GM20431 (cell line): ENCODE data around the gene CD2AP.

ENCODE experiments used
- in situ Hi-C: fragments of 300-500 bp; cut with MseI, MboI; formaldehyde crosslinking; loops from one replicate; pipeline ENCODE4 v1.15.0; 2020; ENCODE audit warnings: low sequenced_read_pairs; ENCODE audit not compliant: unreplicated experiment

The CD2AP gene

DNA sequence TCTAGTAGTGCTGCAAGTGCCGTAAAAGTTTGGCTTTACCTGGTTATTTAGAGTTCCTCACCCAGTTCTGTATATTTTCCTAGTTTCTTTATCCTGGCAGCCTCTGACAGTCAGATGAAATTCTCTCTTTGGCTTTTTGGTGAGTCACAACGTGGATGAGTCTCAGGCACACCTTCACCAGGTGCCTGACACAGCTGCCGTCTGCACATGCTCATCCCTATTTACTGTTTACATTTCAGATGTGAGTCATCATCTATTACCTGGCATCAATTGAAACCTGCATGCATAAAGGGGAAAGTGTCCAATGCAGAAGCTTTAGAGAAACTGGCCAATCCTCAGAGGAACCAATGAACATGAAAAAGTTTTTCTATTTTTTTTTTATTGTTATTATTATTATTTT lies 187.5 kb downstream of the CD2AP start:
- in situ Hi-C loops, result no loop called here

DNA sequence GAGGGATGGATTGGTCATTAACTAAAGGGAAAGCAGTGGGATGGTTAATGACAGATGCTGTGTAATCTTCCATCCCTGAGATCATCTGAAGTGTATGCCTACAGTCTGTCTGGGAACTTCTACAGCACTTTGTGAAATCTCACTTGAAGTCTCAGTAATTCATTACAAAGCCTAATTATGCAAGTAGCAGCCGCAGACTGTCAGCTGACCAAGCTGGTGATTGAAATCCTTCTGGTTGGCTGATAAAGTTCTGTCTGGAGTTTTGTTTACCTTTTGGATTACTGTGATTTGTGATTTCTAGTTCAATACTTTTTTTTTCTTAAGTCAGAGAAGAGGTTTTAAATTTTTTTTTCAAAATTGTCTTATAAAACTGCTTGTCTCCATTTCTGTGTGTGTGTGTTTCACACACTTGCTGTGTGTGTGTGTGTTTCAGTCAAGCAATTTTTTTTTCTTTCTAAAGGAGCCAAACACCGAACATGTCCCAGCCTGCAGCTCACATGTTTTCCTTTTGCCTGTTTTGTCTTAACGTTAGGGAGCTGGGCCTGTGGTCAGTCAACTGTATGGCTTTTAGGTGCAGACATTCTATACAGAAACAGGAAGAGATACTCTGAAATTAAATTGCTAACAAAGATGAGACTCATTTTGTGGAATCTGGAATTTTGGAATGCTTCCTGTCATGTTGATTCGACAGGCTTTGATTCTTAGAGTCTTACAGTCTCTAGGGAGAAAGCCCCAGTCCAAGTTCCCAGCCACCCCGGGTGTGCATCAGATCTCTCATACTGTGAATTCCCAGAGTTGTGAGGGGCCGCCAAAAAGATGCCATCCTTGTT lies 192.3 kb downstream of the CD2AP start:
- in situ Hi-C loops, result no loop called here

DNA sequence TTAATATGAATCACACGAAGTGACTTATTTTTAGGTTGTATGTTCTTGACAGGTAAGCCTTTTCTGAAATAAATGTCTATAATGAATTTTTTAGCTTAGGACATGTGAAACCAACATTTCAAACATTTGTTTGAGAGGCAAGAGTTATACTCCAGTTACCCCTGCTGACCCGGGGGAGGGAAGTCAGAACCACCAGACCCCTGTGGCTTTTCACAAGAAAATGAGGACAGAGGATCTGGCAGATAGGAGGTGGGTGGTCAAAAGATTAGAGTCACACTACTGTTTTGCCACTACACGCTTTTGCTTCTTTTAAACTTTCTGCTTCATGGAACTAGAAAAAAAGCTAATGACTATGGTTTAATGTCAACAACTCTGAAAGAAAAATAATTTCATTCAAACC lies 193.3 kb downstream of the CD2AP start:
- in situ Hi-C loops, result no loop called here

DNA sequence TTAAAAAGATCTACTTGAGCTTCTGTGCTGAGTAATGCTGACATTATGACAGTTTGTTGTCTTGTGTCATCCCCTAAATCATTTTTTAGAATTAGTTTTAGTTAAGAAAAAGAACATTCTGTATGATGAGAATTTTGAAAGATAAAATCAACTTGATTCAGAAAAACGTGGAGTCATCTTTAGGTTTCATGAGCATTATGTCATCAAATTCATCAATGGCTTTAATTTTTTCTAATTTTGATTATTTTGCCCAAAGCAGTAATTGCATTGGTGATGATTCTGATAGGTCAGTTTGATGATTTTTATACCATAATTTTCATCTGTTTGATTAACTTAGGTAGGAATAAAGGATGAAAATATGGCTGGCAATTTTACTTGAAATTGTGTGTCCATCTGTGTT lies 194.2 kb downstream of the CD2AP start:
- in situ Hi-C loops, result no loop called here

DNA sequence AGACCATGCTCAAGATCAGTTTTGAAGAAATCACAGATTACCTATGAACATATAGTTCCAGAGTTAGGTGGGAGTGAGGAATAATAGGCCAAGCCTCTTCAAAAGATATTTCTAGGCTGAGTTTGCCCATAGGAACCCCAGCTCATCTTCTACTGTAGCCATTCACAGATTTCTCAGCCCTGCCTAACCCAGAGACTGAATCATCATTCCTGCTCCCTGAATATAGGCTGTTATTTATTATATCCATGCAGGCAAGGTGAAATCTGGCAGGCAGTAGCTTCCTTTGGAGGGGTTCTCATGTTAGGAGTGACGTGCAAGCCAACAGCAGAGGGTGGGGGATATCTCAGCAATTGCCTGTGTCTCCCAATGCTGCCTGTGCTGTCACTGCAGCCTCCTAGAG lies 195.2 kb downstream of the CD2AP start:
- in situ Hi-C loops, result no loop called here

DNA sequence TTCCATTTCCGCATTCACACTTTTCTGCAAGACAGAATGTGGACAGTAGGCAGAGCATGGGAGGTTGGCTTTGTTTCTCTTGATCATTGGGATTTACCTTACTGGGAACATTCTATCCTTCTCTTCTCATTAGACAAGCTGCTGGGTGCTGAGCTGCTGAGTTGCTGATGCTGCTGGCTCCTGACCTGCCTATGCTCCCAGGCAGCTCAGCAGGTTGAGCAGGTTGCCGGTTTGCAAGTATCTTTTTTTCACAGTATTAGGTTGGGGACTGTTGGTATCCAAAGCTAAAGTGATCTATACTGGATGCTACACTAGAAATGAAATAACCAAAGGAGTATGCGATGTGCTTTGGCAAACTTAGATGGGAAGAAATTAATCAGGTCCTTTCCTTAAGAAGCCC lies 197.1 kb downstream of the CD2AP start:
- in situ Hi-C loops, result no loop called here
